A549 (cell line): ENCODE results near the gene RAB4B. TPM values are rescaled to one million over a fixed set of nuclear protein-coding genes. Genes with fewer than 3 reads are reported as not detected.

Experiments used
- ATAC-seq, 2 experiments: fragments of 200-7000 bp in 1 of 2; fragments of >200 bp in 1 of 2; cut with Nextera tagmentation in 1 of 2; cut with Tn5 transposase in 1 of 2; 3 replicates each; pipeline versions ENCODE4 v1.8.0 to v1.9.1; 2018 to 2020; ENCODE audit warnings: mild to moderate bottlenecking in 1 of 2, moderate library complexity in 1 of 2
- CTCF ChIA-PET: fragments of 300-600 bp; sonication (Branson Sonifier 250); formaldehyde crosslinking; extraction: SDS; loops from one replicate; lab custom pipeline; 2021; ENCODE audit warnings: antibody characterized with exemption, inconsistent platforms; lab: Yijun Ruan, JAX
- POLR2A ChIA-PET: fragments of 350-600 bp; formaldehyde crosslinking; extraction: SDS; loops from one replicate; lab custom pipeline; 2021; ENCODE audit warnings: antibody characterized with exemption, inconsistent platforms; lab: Yijun Ruan, JAX
- DNase-seq, 2 experiments: peaks; one replicate each; pipeline versions ENCODE4 v3.0.0 to v3.0.0-alpha.2; 2011 to 2016; ENCODE audit warnings: low read depth in 1 of 2, low spot score in 1 of 2
- FAIRE-seq: peaks from 2 replicates; lab custom pipeline; 2011; peaks lifted over from hg19 to GRCh38; lab: Jason Lieb, UNC
- H3K27ac ChIP-seq, 2 experiments: fragments of >200 bp; sonication (Bioruptor Twin); formaldehyde crosslinking; 3 replicates each; pipeline ENCODE4 v1.5.1; 2016 to 2017
- H3K4me1 ChIP-seq: fragments of >200 bp; sonication (Bioruptor Twin); formaldehyde crosslinking; 3 replicates; pipeline ENCODE4 v1.6.1; 2016
- H3K4me2 ChIP-seq: fragments of >200 bp; sonication (Bioruptor Twin); formaldehyde crosslinking; 3 replicates; pipeline ENCODE4 v1.6.1; 2016
- H3K4me3 ChIP-seq: fragments of >200 bp; sonication (Bioruptor Twin); formaldehyde crosslinking; 3 replicates; pipeline ENCODE4 v1.5.1; 2016
- H3K9me3 ChIP-seq: fragments of >200 bp; sonication (Bioruptor Twin); formaldehyde crosslinking; 3 replicates; pipeline ENCODE4 v1.6.1; 2016
- CEBPB ChIP-seq, 2 experiments: fragments of >200 bp in 1 of 2; sonication (Bioruptor Twin) in 1 of 2; formaldehyde crosslinking in 1 of 2; IDR thresholded peaks; 2 replicates each; pipeline ENCODE4 v1.6.1; 2012 to 2016
- CTCF ChIP-seq: fragments of >200 bp; sonication (Bioruptor Twin); formaldehyde crosslinking; IDR thresholded peaks from 3 replicates; pipeline ENCODE4 v1.5.1; 2016
- EHMT2 ChIP-seq: fragments of 200-600 bp; sonication (generic); IDR thresholded peaks from 2 replicates; pipeline ENCODE4 v1.6.1; 2016; ENCODE audit warnings: antibody characterized with exemption, low read depth, mild to moderate bottlenecking, moderate library complexity
- EP300 ChIP-seq, 2 experiments: fragments of >200 bp; sonication (Bioruptor Twin); formaldehyde crosslinking; IDR thresholded peaks; 2 replicates in 1 of 2; 3 replicates in 1 of 2; pipeline ENCODE4 v1.6.1; 2016 to 2017
- FOXS1 ChIP-seq: fragments of 250-450 bp; sonication (Bioruptor Pico); IDR thresholded peaks from 2 replicates; pipeline ENCODE4 v1.5.0; 2020; ENCODE audit warnings: mild to moderate bottlenecking, moderate library complexity
- GATA3 ChIP-seq: IDR thresholded peaks from 2 replicates; pipeline ENCODE4 v1.6.1; 2012; ENCODE audit warnings: borderline replicate concordance
- HEYL ChIP-seq: fragments of 250-450 bp; sonication (Bioruptor Pico); IDR thresholded peaks from 2 replicates; pipeline ENCODE4 v1.8.0; 2021; ENCODE audit warnings: mild to moderate bottlenecking, moderate library complexity
- HOXB13 ChIP-seq: fragments of 250-450 bp; sonication (Bioruptor Pico); IDR thresholded peaks from 2 replicates; pipeline ENCODE4 v1.5.0; 2020; ENCODE audit warnings: low read depth, mild to moderate bottlenecking, moderate library complexity
- HOXB5 ChIP-seq: fragments of 250-450 bp; sonication (Bioruptor Pico); IDR thresholded peaks from 2 replicates; pipeline ENCODE4 v1.5.0; 2020; ENCODE audit warnings: mild to moderate bottlenecking, moderate library complexity
- JUN ChIP-seq, 2 experiments: fragments of >200 bp; sonication (Bioruptor Twin); formaldehyde crosslinking; IDR thresholded peaks; 2 replicates in 1 of 2; 3 replicates in 1 of 2; pipeline ENCODE4 v1.6.1; 2016 to 2017
- KDM1A ChIP-seq: fragments of 200-600 bp; sonication (generic); IDR thresholded peaks from 2 replicates; pipeline ENCODE4 v1.6.1; 2016; ENCODE audit warnings: low read depth, mild to moderate bottlenecking
- KDM5A ChIP-seq: fragments of 200-600 bp; sonication (generic); IDR thresholded peaks from 2 replicates; pipeline ENCODE4 v1.6.1; 2016; ENCODE audit warnings: antibody characterized with exemption, mild to moderate bottlenecking
- MAFK ChIP-seq: fragments of 450-650 bp; IDR thresholded peaks from 2 replicates; pipeline ENCODE4 v1.6.1; 2014; ENCODE audit not compliant: partially characterized antibody
- MAX ChIP-seq: IDR thresholded peaks from 2 replicates; pipeline ENCODE4 v1.6.1; 2012
- MYC ChIP-seq: IDR thresholded peaks from 2 replicates; pipeline ENCODE4 v1.6.1; 2012; ENCODE audit warnings: mild to moderate bottlenecking, inconsistent platforms, low read length, improper control_type of control experiment, borderline replicate concordance
- NFE2L2 ChIP-seq: fragments of 150-350 bp; conservative IDR thresholded peaks from 2 replicates; pipeline ENCODE4 v1.6.1; 2014; ENCODE audit warnings: low read length
- NR3C1 ChIP-seq: fragments of >200 bp; sonication (Bioruptor Twin); formaldehyde crosslinking; IDR thresholded peaks from 3 replicates; pipeline ENCODE4 v1.6.1; 2017
- PHF8 ChIP-seq: fragments of 200-600 bp; sonication (generic); IDR thresholded peaks from 2 replicates; pipeline ENCODE4 v1.6.1; 2016; ENCODE audit warnings: low read depth, mild to moderate bottlenecking, antibody characterized with exemption, moderate library complexity, borderline replicate concordance
- POLR2A ChIP-seq: IDR thresholded peaks from 2 replicates; pipeline ENCODE4 v1.6.1; 2012; ENCODE audit warnings: mild to moderate bottlenecking, low read length
- POLR2AphosphoS2 ChIP-seq: conservative IDR thresholded peaks from 2 replicates; pipeline ENCODE4 v1.6.1; 2012; ENCODE audit warnings: low read length, improper control_type of control experiment, inconsistent platforms
- RAD21 ChIP-seq, 2 experiments: fragments of >200 bp in 1 of 2; sonication (Bioruptor Twin) in 1 of 2; formaldehyde crosslinking in 1 of 2; IDR thresholded peaks in 1 of 2; conservative IDR thresholded peaks in 1 of 2; 2 replicates in 1 of 2; 3 replicates in 1 of 2; pipeline ENCODE4 v1.6.1; 2012 to 2018; ENCODE audit warnings: inconsistent platforms in 1 of 2
- RCOR1 ChIP-seq: fragments of 150-350 bp; IDR thresholded peaks from 2 replicates; pipeline ENCODE4 v1.6.1; 2014; ENCODE audit warnings: antibody characterized with exemption, low read length, low read depth
- SREBF2 ChIP-seq: fragments of 450-650 bp; IDR thresholded peaks from 2 replicates; pipeline ENCODE4 v1.6.1; 2014; ENCODE audit warnings: mild to moderate bottlenecking, moderate library complexity
- ZFP36 ChIP-seq: fragments of 450-650 bp; IDR thresholded peaks from 2 replicates; pipeline ENCODE4 v1.6.1; 2014; ENCODE audit warnings: borderline replicate concordance; ENCODE audit not compliant: partially characterized antibody
- ZNF302 ChIP-seq: fragments of 250-450 bp; sonication (Bioruptor Pico); IDR thresholded peaks from 2 replicates; pipeline ENCODE4 v1.9.0; 2021; ENCODE audit warnings: inconsistent platforms, mild to moderate bottlenecking, moderate library complexity
- WGBS: methylation state at CpG from one replicate; pipeline ENCODE4 v1.1.6; 2017; ENCODE audit errors: missing lambda C conversion rate; 5-methylcytosine and 5-hydroxymethylcytosine counted together
- polyA plus RNA-seq, 4 experiments: library from polyadenylated mRNA; depleted of rRNA in 3 of 4; stranded (reverse); fragments of >200 nt; fragmentation: RNase III in 1 of 4; extraction: RNeasy Plus Mini Kit Qiagen cat#74134 plus additional on column Dnase treatment in 1 of 4; gene quantifications; 2 replicates in 3 of 4; 3 replicates in 1 of 4; pipeline ENCODE4 v1.2.3, GENCODE V29; 2011 to 2017

The RAB4B gene
- polyA plus RNA-seq, 2 of the 4 experiments (the other 2 are of a cell fraction), result 20.7 to 22.9 TPM

- CTCF ChIA-PET, result interaction anchor here (0.5 to 15.8 kb wide), 17 partner anchors 11 to 322 kb away, joined by 3 to 199 read pairs (median 4); partner anchors contain the start of gene EGLN2
- POLR2A ChIA-PET, result interaction anchor here (0.9 to 3.2 kb wide), 5 partner anchors 8 to 52 kb away, joined by 6 to 13 read pairs (median 7); partner anchors contain the start of genes ACTMAP, COQ8B, ITPKC and NUMBL
- no peaks in the 10 kb centered on the region for H3K9me3 ChIP-seq
- H3K27ac ChIP-seq, result no peak overlapping the region
- WGBS, result 90% methylated on average over 17 of the region's 17 CpGs
- TF ChIP-seq JUN (IDR thresholded peaks at IDR 0.05), result 0 out of 5 replicates have a peak, but pooled peaks of 1 of the 2 experiments have one; percentile 29
- TF ChIP-seq POLR2A, result peak; percentile 12; the same call in 1 of the 2 replicates
- TF ChIP-seq EP300 (IDR thresholded peaks at IDR 0.05), result no peak
- peaks cover 13% of the 10 kb centered on the region for H3K4me1 ChIP-seq
- H3K4me3 ChIP-seq, result no peak overlapping the region
- FAIRE-seq (no peak), DNase-seq (no peak), ATAC-seq (peak; percentile 3 to 10; a peak in 3 of 6 replicates)
- no peak overlapping the region for H3K4me2 ChIP-seq
Measured at GRCh38 chr19:40742477-40742876, 35.6 kb upstream of the RAB4B start.

GRCh38 chr19:40742886-40743285 is 35.2 kb upstream of the RAB4B start:
- Histone ChIP-seq H3K4me2 (no peak overlapping the region), H3K27ac (no peak overlapping the region), H3K4me1 (peaks cover 13% of the 10 kb centered on the region), H3K9me3 (no peaks in the 10 kb centered on the region)
- CTCF ChIA-PET, result interaction anchor here (0.5 to 15.8 kb wide), 15 partner anchors 10 to 402 kb away, joined by 3 to 199 read pairs (median 3); partner anchors contain the start of gene EGLN2
- no peak for ATAC-seq
- 87% methylated on average over 12 of the region's 12 CpGs for WGBS
- TF ChIP-seq EHMT2, result no peak
- TF ChIP-seq MAFK, result no peak
- TF ChIP-seq SREBF2, result no peak
- TF ChIP-seq NR3C1, result no peak
- TF ChIP-seq ZNF302 (CRISPR knock-in tag), result no peak
- TF ChIP-seq CTCF, result no peak
- TF ChIP-seq FOXS1 (CRISPR knock-in tag), result no peak
- no peak for TF ChIP-seq CEBPB (IDR thresholded peaks at IDR 0.05)
- no peak for TF ChIP-seq KDM1A
- no peak for TF ChIP-seq HOXB5 (CRISPR knock-in tag)
- no peak for TF ChIP-seq MAX
- TF ChIP-seq RAD21 (conservative IDR thresholded peaks at IDR 0.05 in 1 of 2, IDR thresholded peaks at IDR 0.05 in 1 of 2), result no peak
- no peak for TF ChIP-seq HOXB13 (CRISPR knock-in tag)
- no peak for TF ChIP-seq MYC
- TF ChIP-seq NFE2L2, result no peak
- no peak for TF ChIP-seq PHF8
- no peak for TF ChIP-seq RCOR1
- TF ChIP-seq HEYL, result no peak
- no peak for TF ChIP-seq POLR2AphosphoS2
- no peak for TF ChIP-seq ZFP36
- TF ChIP-seq, all 56 proteins: peak for 0
- no peak overlapping the region for H3K4me3 ChIP-seq
- DNase-seq (no peak), FAIRE-seq (no peak)
- POLR2A ChIA-PET, result interaction anchor here (0.9 to 3.2 kb wide), 4 partner anchors 8 to 52 kb away, joined by 6 to 13 read pairs (median 10); partner anchors contain the start of genes ACTMAP, COQ8B, ITPKC and NUMBL

GRCh38 chr19:40743926-40744325 is 34.1 kb upstream of the RAB4B start:
- Histone ChIP-seq H3K9me3 (no peaks in the 10 kb centered on the region), H3K4me3 (no peak overlapping the region), H3K4me2 (no peak overlapping the region), H3K4me1 (peaks cover 20% of the 10 kb centered on the region), H3K27ac (no peak overlapping the region)
- DNase-seq, result no peak
- no peak for ATAC-seq
- POLR2A ChIA-PET, result interaction anchor here (1.5 to 3.2 kb wide), 2 partner anchors 27 to 34 kb away, joined by 6 to 12 read pairs; partner anchors contain the start of genes COQ8B, ITPKC and RAB4B
- FAIRE-seq, result no peak
- 87% methylated on average over 10 of the region's 10 CpGs for WGBS
- TF ChIP-seq KDM5A, result no peak
- no peak for TF ChIP-seq GATA3
- CTCF ChIA-PET, result interaction anchor here (0.6 to 15.8 kb wide), 11 partner anchors 9 to 401 kb away, joined by 3 to 199 read pairs (median 4); partner anchors contain the start of genes EGLN2 and NUMBL
